Right renal pelvis (tissue), 4 donors: ENCODE results near the gene KLF3. TPM values are rescaled to one million over a fixed set of nuclear protein-coding genes. Genes with fewer than 3 reads are reported as not detected.

Source experiments
- DNase-seq, 4 donors: peaks; one replicate each; pipeline ENCODE4 v3.0.0-alpha.2; 2013; ENCODE audit warnings: low read depth in 4 of 4, low spot score in 3 of 4, missing footprints in 1 of 4
- polyA plus RNA-seq, 4 donors: library from polyadenylated mRNA; unstranded; fragments of 120-200 nt; gene quantifications; one replicate each; pipeline ENCODE4 v1.2.1, GENCODE V29; 2013; ENCODE audit not compliant: insufficient read length in 4 of 4

Gene KLF3
- polyA plus RNA-seq, 4 donors: 58.3 to 76.9 (median 72.0) TPM

GRCh38 chr4:38650133-38650532, 13.9 kb upstream of the KLF3 start:
- DNase-seq: no peak

GRCh38 chr4:38654273-38654672, 9.7 kb upstream of the KLF3 start:
- no peak for DNase-seq

- no peak for DNase-seq
These were observed 7.9 kb upstream of the KLF3 start for GRCh38 chr4:38656111-38656510.

GRCh38 chr4:38659346-38659745, 4.7 kb upstream of the KLF3 start:
- no peak for DNase-seq

GRCh38 chr4:38660838-38661237, 3.2 kb upstream of the KLF3 start:
- DNase-seq: no peak

- DNase-seq: no peak
These were observed 2.6 kb upstream of the KLF3 start for GRCh38 chr4:38661371-38661770.

- no peak for DNase-seq
These were observed 1.4 kb upstream of the KLF3 start for GRCh38 chr4:38662522-38663089.

- DNase-seq: peak in 1 of 4 donors; percentile 45
These were observed 754 bp upstream of the KLF3 start for GRCh38 chr4:38663090-38663800.

GRCh38 chr4:38664706-38665401, 855 bp downstream of the KLF3 start:
- DNase-seq: peak in 1 of 4 donors; percentile 65

GRCh38 chr4:38665551-38666411, 1.8 kb downstream of the KLF3 start:
- DNase-seq: no peak

- DNase-seq: no peak
These were observed 2.7 kb downstream of the KLF3 start for GRCh38 chr4:38666766-38667084.

- DNase-seq: peak; percentile 73 to 91 (median 88)
These were observed 3.3 kb downstream of the KLF3 start for GRCh38 chr4:38667085-38667893.

- DNase-seq: no peak
These were observed 4.4 kb downstream of the KLF3 start for GRCh38 chr4:38668203-38668971.

GRCh38 chr4:38669208-38669607, 5.2 kb downstream of the KLF3 start:
- DNase-seq: no peak

- no peak for DNase-seq
These were observed 6.3 kb downstream of the KLF3 start for GRCh38 chr4:38670109-38670901.

GRCh38 chr4:38670939-38671591, 7.1 kb downstream of the KLF3 start:
- DNase-seq: no peak

GRCh38 chr4:38671592-38671940, 7.6 kb downstream of the KLF3 start:
- DNase-seq: no peak

GRCh38 chr4:38672074-38672396, 8.0 kb downstream of the KLF3 start:
- no peak for DNase-seq
